Activated naive CD4-positive, alpha-beta T cell (primary cell): ENCODE results near the gene COL6A5.
"Not testable (repeated sequence)": the region's sequence is repeated elsewhere in the genome, so short reads cannot be mapped to it uniquely, and the experiment has no call there.

Experiments
- DNase-seq, 4 experiments: peaks; one replicate each; lab custom pipeline; 2025; lab: John Stamatoyannopoulos, UW

COL6A5 gene

DNA sequence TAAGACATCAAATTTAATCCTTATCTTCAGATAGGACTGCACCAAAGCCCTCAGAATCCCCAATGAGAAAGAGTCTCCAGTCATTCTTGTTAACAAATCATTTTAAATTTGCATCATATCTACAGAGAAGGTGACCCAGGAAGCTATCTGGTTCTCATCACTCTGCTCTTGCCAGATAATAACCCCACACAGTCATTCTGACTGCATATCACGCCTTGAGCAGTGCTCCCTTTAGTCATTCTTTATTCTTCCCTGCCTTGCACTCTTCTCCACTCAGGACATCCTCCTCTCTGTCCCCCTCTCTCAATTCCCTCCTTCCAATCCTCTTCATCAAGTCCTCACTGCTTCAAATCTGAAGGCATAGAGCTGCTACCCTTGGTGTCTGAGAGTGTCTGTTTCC, 87.8 kb downstream of the COL6A5 start:
- no peak for DNase-seq

DNA sequence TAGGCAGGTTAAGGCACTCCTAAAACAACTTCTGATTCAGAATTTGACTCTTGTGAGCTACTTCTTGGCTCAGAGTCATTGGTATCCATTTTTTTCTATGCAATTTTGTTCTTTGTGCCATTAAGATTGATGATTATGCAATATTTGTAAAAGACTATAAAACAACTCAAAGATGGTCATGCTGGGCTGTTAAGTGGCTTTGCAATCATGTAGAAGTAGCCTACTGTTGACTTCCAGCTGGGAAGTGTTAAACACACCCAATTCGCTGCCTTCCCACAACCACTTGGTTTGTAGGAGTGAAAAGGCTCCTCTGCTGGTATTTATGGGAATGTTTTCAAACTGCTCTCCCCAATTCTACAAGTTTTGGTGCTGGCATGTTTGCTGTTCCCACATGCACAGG, 96.8 kb downstream of the COL6A5 start:
- DNase-seq = no peak

DNA sequence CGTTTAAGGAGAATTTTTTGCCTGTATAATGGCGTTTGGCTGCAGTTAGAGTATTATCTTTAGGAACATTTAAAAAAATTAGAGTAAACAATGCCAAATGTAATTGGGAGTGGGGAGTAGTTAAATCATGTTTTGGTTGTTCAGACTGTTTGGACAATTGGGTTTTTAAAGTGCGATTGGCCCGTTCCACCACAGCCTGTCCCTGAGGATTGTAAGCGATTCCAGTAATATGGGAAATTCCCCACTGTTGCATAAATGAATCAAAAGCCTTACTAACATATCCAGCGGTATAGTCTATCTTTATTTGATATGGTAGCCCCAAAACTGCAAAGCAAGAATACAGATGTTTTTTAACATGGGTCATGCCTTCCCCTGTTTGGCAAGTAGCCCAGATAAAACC, 101.4 kb downstream of the COL6A5 start:
- not testable (repeated sequence) for DNase-seq

DNA sequence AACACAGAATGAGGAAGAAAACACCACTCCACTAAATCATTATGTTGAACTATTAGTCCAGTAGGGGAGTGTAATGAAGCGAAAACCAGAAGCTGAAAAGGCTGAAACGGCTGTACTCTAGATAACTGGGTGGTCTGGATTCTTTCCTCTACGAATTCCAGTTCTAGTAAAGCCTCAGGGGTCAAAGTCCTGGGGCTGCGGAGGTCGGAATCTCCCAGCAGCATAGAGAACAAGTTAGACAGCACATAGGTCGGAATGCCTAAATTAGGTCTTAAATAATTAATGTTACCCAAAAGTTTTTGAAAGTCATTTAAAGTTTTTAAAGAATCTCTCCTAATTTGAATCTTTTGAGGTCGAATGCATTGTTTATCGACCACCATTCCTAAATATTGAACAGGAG, 102.7 kb downstream of the COL6A5 start:
- not testable (repeated sequence) for DNase-seq

DNA sequence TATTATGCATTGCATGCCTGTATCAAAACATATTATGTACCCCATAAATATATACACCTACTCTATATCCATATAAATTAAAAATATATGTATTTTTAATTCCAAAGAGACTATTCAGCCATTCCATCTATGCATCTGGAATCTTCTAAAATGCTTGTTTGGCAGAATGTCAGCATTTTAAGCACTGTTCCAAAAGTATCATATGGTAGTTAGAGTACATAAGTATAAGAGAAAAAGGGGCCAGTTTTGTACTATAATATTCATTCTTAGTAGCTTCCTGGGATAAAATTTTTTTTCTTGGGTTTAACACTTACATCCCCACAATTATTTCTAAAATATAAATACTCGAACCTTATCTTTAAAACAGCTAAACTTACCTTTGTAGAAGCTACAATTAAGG, 111.1 kb downstream of the COL6A5 start:
- no peak for DNase-seq

DNA sequence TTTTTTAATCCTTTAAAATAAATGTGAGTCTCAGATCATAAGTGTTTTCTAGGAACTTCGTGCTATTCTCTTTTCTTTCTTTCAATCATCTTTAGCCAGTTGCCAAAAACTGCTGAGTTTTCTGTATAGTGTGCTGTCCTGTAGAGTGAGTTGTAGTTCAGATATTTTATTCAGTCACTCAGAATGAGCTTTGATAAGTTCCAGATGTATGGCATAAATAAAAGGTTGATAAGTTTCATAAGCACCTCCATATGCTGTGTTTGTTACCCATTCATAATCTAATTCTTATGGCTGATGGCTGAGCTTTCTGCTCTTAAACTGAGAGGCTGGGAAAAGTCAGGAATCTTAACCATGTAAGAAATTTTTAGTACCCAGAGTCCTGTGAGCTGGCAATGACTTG, 112.2 kb downstream of the COL6A5 start:
- no peak for DNase-seq

DNA sequence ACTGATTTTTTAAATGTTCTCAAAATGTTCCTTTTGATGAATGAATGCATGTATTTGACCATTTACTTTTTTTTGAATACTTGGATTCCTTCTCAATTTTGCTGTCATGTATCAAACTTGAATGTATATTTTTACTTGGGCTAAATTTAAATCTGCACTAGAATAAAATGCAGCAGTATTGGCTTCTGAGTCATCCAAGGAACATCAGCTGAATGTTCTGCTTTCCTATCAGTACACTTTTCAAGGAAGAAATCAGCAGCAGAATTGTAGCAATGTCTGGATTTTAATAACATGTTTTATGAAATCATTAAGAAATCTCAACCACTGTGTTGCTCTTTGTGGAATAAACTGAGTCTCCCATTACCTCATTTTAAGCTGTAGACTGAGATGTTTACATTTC, 114.5 kb downstream of the COL6A5 start:
- DNase-seq = no peak

DNA sequence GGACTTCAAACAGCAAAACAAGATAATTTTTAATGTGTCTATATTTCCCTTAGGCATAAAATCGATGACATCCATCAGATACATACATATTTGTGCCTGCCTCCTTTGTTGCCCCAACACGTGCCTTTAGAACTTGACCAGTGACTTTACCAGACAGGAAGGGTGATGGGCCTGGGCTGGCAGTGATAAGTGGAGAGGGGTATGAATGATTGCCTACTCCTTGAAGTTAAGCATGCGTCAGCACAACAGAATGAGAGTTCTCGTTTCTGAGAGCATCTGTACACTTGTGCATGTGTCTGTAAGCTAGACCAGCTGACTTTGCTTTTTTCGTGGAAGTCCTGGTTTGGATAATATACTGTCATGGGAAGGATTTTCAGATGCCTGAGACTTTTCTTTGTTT, 116.6 kb downstream of the COL6A5 start:
- DNase-seq = no peak

DNA sequence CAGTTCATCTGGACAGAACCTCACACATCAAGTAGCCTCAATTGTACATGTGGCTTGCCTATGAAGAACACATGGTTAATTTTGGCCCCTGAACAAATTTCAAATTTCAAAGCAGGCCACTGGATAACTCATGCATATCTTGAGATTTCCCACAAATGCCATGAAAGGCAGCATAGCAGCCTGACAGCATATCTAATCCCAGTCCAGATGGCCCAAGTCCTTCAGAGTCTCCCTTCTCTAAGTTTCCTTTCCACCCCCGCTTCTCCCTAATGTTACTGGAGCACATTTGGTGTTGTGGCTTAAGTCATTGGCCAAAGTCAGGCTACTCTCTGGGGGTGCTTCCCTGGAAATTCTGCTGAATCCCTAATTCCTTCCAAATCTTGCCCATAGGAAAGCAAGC, 117.7 kb downstream of the COL6A5 start:
- no peak for DNase-seq

DNA sequence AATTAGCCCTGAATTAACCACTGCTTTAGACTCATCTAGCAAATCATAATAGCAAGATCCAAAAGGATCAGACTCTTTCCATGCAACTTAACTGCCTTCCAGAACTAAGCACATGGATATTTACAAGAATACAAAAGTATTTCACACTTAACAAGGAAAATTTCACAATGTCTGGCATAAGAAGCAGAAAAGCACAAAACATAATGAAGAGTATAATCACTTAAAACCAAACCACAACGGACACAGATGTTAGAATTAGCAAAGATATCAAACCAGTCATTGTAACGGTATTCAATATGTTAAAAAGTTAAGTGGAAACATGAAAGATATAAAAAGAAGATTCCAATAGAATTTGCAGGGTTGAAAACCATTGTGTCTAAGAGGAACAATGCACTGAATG, 120.0 kb downstream of the COL6A5 start:
- no peak for DNase-seq

DNA sequence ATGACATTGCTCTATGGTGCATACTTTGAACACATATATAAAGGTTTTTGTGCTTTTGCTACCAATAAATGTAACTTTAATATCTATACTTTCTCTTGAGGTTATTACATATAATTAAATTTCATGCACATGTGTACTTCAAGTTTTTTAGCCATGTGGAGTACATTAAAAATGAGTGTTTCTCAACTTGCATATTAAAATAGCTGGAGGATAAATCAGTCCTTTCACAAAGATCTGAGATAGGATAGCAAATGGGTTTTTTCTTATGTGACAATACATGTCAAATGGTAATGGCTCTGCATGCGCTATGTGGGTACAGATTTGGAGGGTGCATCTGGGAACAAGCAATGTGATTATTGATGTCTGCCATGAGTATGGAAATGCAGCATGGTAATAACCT, 122.8 kb downstream of the COL6A5 start:
- no peak for DNase-seq

DNA sequence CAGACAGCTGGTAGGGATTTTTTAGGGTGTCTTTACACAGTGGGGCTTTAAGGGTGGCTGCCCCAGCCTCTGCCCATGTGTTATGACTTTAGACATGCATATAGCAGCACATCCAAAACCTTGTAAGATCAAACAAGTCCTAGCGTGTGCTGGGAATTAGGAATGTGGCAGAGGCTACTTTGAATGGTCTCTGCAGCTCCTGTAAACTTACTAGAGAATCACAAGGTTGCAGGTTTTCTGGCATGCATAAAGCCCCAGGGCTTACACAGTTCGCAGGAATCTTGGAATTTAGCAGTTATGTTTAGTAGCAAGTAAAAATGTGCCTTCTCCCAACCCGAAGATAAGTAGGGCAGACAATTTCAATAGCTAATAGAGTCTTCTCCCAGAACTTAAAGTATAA, 124.7 kb downstream of the COL6A5 start:
- no peak for DNase-seq

DNA sequence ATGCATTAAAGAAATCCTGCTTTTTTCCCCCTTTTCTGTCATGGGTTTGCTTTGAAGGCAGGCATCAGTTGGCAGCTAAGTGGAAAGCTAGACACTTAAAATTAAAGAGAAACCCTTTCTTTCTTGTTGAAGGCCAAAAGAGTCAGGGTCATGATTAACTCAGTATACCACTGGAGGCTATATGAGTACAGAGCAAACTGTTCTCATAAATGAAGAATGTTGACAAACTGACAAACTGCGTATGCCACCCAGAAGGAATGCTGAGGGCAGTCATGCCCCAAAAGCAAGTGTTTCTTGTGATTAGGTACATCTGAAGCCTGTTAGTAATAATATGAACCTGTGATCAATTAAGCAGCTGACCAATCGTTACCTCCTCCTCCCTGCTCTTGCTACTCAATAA, 127.9 kb downstream of the COL6A5 start:
- no peak for DNase-seq

DNA sequence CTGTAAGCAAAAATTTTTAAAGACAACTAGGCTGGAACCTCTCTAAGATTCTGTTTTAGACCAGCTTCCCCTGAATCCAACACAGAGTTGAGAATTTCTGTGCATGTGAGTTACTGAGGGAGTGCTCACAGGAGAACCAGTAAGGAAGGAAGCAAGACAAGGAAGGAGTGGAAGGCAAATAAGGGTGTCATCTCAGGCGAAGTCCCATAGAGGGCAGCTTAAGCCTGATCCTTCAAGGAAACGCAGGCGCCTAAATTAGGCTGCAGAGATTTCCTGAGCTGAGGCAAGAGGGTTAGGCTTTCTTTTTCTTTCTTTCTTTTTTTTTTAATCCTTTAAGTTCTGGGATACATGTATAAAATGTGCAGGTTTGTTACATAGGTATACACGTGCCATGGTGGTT, 135.3 kb downstream of the COL6A5 start:
- DNase-seq = no peak

DNA sequence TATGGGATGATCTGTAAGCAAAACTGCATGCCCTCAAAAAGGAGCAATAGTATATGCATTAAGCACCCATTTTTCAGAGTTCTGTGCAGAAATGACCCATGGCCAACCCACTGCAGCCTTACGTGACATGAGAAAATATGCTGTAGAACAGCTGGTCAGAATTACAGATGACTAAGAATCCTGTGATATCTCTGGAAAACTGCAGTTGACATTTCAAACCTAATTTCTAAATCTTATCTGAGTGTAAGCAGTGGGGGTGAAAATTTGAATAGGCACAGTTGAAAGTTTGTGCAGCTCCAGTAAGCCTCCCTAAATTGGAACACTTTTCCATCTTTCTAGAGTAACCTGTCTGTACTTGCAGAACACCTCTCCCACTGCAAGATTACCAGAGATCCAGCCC, 142.8 kb downstream of the COL6A5 start:
- no peak for DNase-seq

DNA sequence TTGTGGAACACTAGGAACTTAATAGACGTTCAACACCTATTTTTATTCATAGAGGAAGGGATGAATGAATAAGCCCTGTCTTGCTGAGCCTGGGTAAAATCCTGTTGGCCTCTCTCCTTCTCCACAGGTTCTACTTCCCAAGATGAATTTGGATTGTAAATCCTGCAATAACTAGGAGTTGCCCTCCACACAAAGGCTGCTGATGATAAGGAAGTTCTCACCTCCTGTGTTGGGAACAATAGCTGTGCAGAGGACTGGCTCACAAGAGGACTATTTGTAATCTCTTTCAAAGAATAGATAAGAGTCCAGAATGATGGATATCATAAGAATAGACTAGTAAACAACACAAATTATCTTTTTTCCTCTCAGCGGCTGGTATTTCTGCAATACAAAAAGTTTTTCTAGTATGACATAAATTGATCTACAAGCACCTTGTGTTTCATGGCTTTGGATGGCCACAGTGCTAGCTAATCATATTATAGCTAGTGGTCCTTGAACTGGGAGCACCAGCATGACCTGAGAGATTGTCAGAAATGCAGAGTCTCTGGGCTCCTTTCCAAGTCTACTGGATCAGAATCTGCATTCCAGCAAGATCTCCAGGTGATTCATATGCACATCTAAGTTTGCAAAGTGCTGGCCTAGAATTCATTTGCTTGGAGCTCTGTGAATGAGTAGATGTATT, 143.4 kb downstream of the COL6A5 start:
- no peak for DNase-seq

DNA sequence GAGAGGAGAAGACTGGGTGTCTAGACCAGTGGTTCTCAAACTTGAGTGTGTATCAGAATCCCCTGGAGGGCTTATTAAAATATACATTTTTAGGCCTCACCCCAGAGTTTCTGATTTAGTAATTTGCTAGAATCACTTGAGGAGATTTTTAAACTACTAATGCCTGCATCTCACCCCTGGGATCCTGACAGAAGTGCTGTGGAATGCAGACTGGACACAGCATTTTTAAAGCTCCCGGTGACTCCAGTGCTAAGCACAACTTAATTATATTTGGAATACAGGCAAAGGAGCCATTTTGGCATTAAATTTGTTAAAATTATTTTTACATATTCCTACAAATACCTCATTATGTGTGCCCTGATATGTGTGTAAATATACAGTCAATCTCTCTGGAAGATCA, 144.8 kb downstream of the COL6A5 start:
- DNase-seq = no peak

DNA sequence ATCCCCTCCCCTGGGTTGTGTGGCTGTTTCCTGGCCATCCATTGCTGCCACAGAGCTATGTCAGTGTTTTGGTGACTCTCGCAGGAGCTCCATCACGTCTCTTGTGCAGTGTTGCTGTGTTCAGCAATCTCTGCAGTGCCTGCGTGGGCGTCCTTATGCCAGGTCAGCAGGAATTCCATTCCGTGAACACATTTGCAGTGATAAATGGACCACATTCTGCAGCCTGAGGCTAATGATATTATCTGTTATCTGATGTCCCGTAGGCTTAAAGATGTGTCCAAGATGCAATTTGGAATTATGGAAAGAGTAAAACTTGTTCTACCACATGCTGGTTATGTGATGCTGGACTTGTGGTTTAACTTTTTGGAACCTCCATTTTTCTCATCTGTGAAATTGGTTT, 146.0 kb downstream of the COL6A5 start:
- DNase-seq = no peak

DNA sequence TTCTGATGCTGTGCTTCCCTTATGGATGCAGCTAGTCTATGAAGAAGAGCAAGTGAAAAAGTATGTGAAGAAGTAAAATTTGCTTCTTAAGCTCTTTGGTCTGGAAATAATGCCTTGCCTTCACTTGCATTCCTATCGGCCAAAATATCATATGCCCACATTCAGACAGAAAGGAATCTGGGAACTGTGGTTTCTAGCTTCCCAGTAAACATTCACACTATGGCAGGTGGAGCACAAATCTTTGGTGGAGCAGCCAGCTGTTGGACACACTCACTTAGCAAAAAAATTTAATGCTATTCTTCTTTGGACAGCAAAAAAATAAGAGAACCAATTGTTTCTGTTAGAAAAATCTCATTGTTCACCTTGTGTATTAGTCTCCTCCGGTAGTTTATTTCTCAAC, 159.2 kb downstream of the COL6A5 start:
- DNase-seq = no peak

DNA sequence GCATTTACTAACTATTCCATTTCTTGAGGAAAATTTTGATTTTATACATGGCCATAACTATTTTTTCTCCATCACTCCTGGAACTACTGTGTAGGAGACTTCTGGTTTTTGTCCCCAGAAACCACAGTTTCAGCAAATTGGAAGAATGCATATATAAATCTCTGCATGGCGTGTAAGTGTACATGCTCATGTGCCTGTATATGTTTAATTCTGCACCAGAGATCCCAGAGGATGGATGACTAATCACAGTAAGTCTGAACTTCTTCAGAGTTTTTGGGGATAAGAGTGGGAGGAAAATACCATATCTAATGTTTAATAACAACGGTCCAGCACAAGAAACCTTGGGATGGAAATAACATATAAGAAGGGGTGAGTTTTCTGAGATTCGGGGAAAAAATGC, 160.6 kb downstream of the COL6A5 start:
- no peak for DNase-seq

DNA sequence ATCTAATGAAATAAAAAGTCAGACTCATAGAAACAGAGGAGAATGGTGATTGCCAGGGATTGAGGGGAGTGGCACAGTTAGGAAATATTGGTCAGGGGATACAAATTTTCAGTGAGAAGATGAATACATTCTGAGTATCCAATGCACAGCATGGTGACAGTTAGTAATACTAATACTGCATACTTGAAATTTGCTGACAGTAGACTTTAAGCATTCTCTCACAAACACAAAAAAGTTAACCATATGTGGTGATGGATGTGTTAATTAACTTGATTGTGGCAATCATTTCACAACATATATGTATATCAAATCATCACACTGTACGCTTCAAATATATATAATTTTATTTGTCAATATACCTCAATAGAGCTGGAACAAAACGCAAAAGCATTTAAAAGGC, 162.3 kb downstream of the COL6A5 start:
- no peak for DNase-seq

DNA sequence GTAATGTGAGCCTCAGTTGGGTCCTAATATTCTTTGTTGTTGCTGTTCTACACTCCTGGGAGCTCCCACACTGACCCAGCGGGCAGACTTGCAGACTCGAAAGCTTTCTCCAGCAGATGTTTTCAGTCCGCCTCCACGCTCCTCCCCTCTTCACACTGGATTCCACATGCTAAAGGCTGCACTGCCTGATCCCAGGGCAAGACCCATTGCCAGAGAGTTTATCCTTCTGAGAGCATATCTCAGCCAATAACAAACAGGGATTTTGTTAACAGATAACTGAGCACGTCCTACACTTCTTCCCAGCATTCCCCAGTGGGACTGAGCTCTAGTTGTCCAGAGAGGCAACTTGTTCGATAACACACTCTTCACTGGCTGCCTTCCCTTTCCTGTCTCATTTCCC, 163.5 kb downstream of the COL6A5 start:
- DNase-seq = no peak

DNA sequence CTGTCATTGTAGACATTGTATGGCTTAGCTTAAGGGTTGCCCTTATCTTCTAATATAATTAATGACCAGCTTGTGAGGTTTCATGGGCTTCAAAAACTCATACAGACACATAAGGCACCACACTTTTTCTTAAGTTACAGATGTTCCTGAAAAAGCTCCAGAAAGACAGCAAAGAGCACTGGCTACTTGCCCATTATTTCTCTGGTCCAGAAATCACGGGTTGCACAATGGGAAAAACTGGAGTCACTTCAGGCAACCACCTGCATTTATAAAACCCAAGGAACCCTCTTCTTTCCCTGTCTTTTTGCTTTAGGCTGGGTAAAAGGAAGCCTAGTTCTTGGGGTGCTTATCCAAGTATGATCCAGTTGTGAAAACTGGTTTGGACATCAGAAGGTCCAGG, 169.2 kb downstream of the COL6A5 start:
- no peak for DNase-seq

DNA sequence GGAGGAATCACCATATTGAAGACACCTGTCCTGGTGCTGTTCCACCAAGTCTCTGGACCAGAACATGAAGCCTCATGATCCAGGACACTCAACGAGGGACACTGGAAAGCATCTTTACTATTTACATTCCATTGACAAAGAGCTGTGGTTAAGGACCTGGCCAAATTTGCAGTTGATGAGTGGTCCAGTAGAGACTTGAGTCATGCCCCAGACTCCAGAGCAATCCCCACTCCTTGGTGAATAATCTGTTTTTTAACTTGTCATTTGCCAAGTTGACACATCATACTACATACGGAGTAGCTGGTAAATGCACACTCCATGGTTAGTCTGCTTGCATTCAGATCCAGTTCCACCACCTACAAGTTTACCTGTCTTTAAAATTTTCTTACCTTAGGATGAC, 170.3 kb downstream of the COL6A5 start:
- no peak for DNase-seq
